ENCODE results near the gene GSE1.

Gene GSE1

GRCh38 chr16:85605051-85605911, 7.8 kb upstream of the GSE1 start:
- DNase-seq (ENCODE audit: low read depth in 2 of 2) = no peak

GRCh38 chr16:85605912-85606841, 6.9 kb upstream of the GSE1 start:
- DNase-seq (ENCODE audit: low read depth in 2 of 2) = no peak

- no peak for DNase-seq (ENCODE audit: low read depth in 2 of 2)
Measured at GRCh38 chr16:85606904-85607303, 6.2 kb upstream of the GSE1 start.

- DNase-seq (ENCODE audit: low read depth in 2 of 2) = no peak
Measured at GRCh38 chr16:85607321-85607765, 5.8 kb upstream of the GSE1 start.

- DNase-seq (ENCODE audit: low read depth in 2 of 2) = no peak
Measured at GRCh38 chr16:85607796-85608514, 5.2 kb upstream of the GSE1 start.

GRCh38 chr16:85608515-85608885, 4.6 kb upstream of the GSE1 start:
- DNase-seq (ENCODE audit: low read depth in 2 of 2) = no peak

GRCh38 chr16:85608887-85609286, 4.2 kb upstream of the GSE1 start:
- no peak for DNase-seq (ENCODE audit: low read depth in 2 of 2)

GRCh38 chr16:85609539-85609938, 3.6 kb upstream of the GSE1 start:
- DNase-seq (ENCODE audit: low read depth in 2 of 2) = no peak

GRCh38 chr16:85610059-85610445, 3.1 kb upstream of the GSE1 start:
- no peak for DNase-seq (ENCODE audit: low read depth in 2 of 2)

GRCh38 chr16:85610446-85611193, 2.5 kb upstream of the GSE1 start:
- peak; percentile 78 to 81 for DNase-seq (ENCODE audit: low read depth in 2 of 2)

GRCh38 chr16:85611194-85611443, 2.0 kb upstream of the GSE1 start:
- peak in 1 of 2 donors; percentile 3 for DNase-seq (ENCODE audit: low read depth in 2 of 2)

GRCh38 chr16:85611444-85612190, 1.5 kb upstream of the GSE1 start:
- peak; percentile 14 to 32 for DNase-seq (ENCODE audit: low read depth in 2 of 2)

GRCh38 chr16:85612191-85612800, 826 bp upstream of the GSE1 start:
- DNase-seq (ENCODE audit: low read depth in 2 of 2) = peak in 1 of 2 donors; percentile 24

- DNase-seq (ENCODE audit: low read depth in 2 of 2) = peak in 1 of 2 donors; percentile 17
Measured at GRCh38 chr16:85613604-85614337, 649 bp downstream of the GSE1 start.

GRCh38 chr16:85614338-85615013, 1.4 kb downstream of the GSE1 start:
- no peak for DNase-seq (ENCODE audit: low read depth in 2 of 2)

- DNase-seq (ENCODE audit: low read depth in 2 of 2) = peak; percentile 44 to 54
Measured at GRCh38 chr16:85615014-85615851, 2.1 kb downstream of the GSE1 start.

- DNase-seq (ENCODE audit: low read depth in 2 of 2) = peak; percentile 55
Measured at GRCh38 chr16:85615852-85616606, 2.9 kb downstream of the GSE1 start.
